HepG2 (cell line): ENCODE results near the gene PSMC3IP. TPM values are rescaled to one million over a fixed set of nuclear protein-coding genes. Genes with fewer than 3 reads are reported as not detected.

Experiments used
- CBFB ChIP-seq: sonication (generic); formaldehyde crosslinking; IDR thresholded peaks from 2 replicates; pipeline ENCODE4 v1.4.0; 2020; ENCODE audit warnings: missing genetic modification reagents
- KAT2B ChIP-seq: fragments of 150-350 bp; IDR thresholded peaks from 2 replicates; pipeline ENCODE4 v1.6.1; 2014; ENCODE audit warnings: low read depth, low read length, borderline replicate concordance
- KDM6A ChIP-seq: IDR thresholded peaks from 2 replicates; pipeline ENCODE4 v1.6.1; 2016; ENCODE audit warnings: low read depth
- KLF9 ChIP-seq: IDR thresholded peaks from 2 replicates; pipeline ENCODE4 v1.6.1; 2016; ENCODE audit warnings: low read depth
- MXI1 ChIP-seq: IDR thresholded peaks from 3 replicates; pipeline ENCODE4 v1.6.1; 2012; ENCODE audit warnings: low read depth, low read length, inconsistent platforms, borderline replicate concordance
- NFYC ChIP-seq: IDR thresholded peaks from 2 replicates; pipeline ENCODE4 v1.6.1; 2016; ENCODE audit warnings: missing genetic modification reagents, missing compliant biosample characterization
- PHF21A ChIP-seq: sonication (generic); formaldehyde crosslinking; IDR thresholded peaks from 2 replicates; pipeline ENCODE4 v1.5.0; 2020; ENCODE audit warnings: mild to moderate bottlenecking, missing genetic modification reagents
- PTBP1 ChIP-seq: fragments of 200-400 bp; formaldehyde crosslinking; IDR thresholded peaks from 2 replicates; pipeline ENCODE4 v1.6.1; 2018; ENCODE audit warnings: low read length, low read depth; ENCODE audit not compliant: poor library complexity, severe bottlenecking
- RBM22 ChIP-seq: fragments of 200-400 bp; formaldehyde crosslinking; optimal IDR thresholded peaks from 2 replicates; pipeline ENCODE3; 2017; ENCODE audit warnings: mild to moderate bottlenecking, low read length, moderate library complexity
- TAF15 ChIP-seq: fragments of 200-400 bp; formaldehyde crosslinking; IDR thresholded peaks from one replicate; pipeline ENCODE4 v1.6.1; 2018; ENCODE audit warnings: mild to moderate bottlenecking, low read depth, low read length; ENCODE audit not compliant: poor library complexity, severe bottlenecking
- THYN1 ChIP-seq: sonication (generic); formaldehyde crosslinking; IDR thresholded peaks from 2 replicates; pipeline ENCODE4 v1.8.1; 2023; ENCODE audit warnings: low read depth, mild to moderate bottlenecking, moderate library complexity, missing genetic modification reagents, borderline replicate concordance
- TP53 ChIP-seq: sonication (generic); formaldehyde crosslinking; conservative IDR thresholded peaks from 2 replicates; pipeline ENCODE4 v1.4.0; 2020; ENCODE audit warnings: missing genetic modification reagents
- WIZ ChIP-seq: sonication (generic); formaldehyde crosslinking; IDR thresholded peaks from 2 replicates; pipeline ENCODE4 v1.5.1; 2020; ENCODE audit warnings: mild to moderate bottlenecking, missing genetic modification reagents
- ZBTB3 ChIP-seq: sonication (generic); formaldehyde crosslinking; IDR thresholded peaks from 2 replicates; pipeline ENCODE4 v1.4.0; 2020; ENCODE audit warnings: low read depth, mild to moderate bottlenecking, moderate library complexity, missing genetic modification reagents, borderline replicate concordance
- ZNF251 ChIP-seq: sonication (generic); formaldehyde crosslinking; IDR thresholded peaks from 2 replicates; pipeline ENCODE4 v1.9.0; 2021; ENCODE audit warnings: mild to moderate bottlenecking, missing genetic modification reagents
- ZNF343 ChIP-seq: sonication (generic); formaldehyde crosslinking; IDR thresholded peaks from 2 replicates; pipeline ENCODE4 v1.4.0; 2020; ENCODE audit warnings: mild to moderate bottlenecking, missing genetic modification reagents
- ZSCAN21 ChIP-seq: sonication (generic); formaldehyde crosslinking; IDR thresholded peaks from 2 replicates; pipeline ENCODE4 v1.8.0; 2022; ENCODE audit warnings: mild to moderate bottlenecking, missing genetic modification reagents, moderate library complexity, borderline replicate concordance
- polyA plus RNA-seq, 8 experiments: library from polyadenylated mRNA; depleted of rRNA in 3 of 8; stranded (reverse) in 7 of 8; unstranded in 1 of 8; fragments of >200 nt; fragmentation: Illumina TruSeq in 4 of 8; extraction: Trizol in 4 of 8; gene quantifications; 2 replicates each; pipeline versions ENCODE4 v1.2.1 to v1.2.3, GENCODE V29; 2011 to 2016; ENCODE audit warnings: low read depth in 4 of 8, missing spikeins in 1 of 8, mixed read lengths in 1 of 8; ENCODE audit not compliant: insufficient read depth in 1 of 8
- total RNA-seq, 5 experiments: library from RNA; depleted of rRNA; stranded (reverse); fragments of >200 nt; fragmentation: Illumina TruSeq; extraction: Trizol; gene quantifications; 2 replicates each; pipeline ENCODE4 v1.2.3, GENCODE V29; 2016; ENCODE audit warnings: low read depth in 1 of 5
- TF ChIP-seq, protein P1 (sequence below), 2 experiments: sonication (generic) in 1 of 2; formaldehyde crosslinking in 1 of 2; IDR thresholded peaks; 2 replicates each; pipeline versions ENCODE4 v1.4.0 to v1.6.1; 2018 to 2020; ENCODE audit warnings: missing genetic modification reagents in 2 of 2, borderline replicate concordance in 1 of 2, low read depth in 1 of 2, mild to moderate bottlenecking in 1 of 2, missing biosample characterization in 1 of 2
- TF ChIP-seq, protein P2 (sequence below): sonication (generic); formaldehyde crosslinking; IDR thresholded peaks from 2 replicates; pipeline ENCODE4 v1.5.0; 2020; ENCODE audit warnings: missing genetic modification reagents, mild to moderate bottlenecking, borderline replicate concordance
- TF ChIP-seq, protein P3 (sequence below): sonication (generic); formaldehyde crosslinking; IDR thresholded peaks from 2 replicates; pipeline ENCODE4 v1.4.0; 2020; ENCODE audit warnings: missing genetic modification reagents

The PSMC3IP gene
- total and polyA plus RNA-seq, 2 of the 13 experiments (the other 11 are each of a cell fraction or from before 2014, with no cell fraction given) = 6.5 to 22.4 TPM

DNA sequence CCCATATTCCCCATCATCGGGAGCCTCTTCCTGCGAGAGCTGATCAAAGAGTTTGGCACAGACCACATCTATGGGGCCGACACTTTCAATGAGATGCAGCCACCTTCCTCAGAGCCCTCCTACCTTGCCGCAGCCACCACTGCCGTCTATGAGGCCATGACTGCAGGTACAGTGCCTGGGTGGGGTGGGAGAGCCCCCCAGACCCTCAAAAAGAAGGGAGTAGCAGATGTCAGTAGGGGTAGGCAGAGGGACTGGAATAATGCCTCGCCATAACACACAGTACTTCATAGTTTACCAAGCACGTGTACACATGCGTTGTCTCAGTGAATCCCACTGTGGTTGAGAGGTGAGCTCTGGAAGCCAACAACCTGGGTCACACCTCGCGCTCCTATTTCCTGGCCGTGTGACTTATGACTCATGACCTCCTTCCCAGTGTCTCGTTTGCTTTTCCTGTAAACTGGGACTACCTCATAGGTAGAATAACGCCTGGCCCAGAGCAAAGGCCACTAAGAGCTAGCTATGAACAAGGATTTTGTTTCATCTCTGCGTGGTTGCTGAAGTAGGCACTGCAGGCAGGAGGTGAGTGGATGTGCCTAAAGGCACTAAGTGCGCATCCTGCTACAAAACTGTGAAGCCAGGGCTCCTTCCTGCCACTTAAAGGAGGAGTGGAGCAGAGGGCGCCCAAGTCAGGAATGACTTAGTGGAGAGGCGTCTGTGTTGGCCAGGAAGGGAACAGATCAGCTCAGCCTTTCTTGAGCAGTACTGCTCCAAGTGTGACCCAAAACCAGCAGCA lies 36.3 kb downstream of the PSMC3IP start (continued):
- TF ChIP-seq, protein P1, sequence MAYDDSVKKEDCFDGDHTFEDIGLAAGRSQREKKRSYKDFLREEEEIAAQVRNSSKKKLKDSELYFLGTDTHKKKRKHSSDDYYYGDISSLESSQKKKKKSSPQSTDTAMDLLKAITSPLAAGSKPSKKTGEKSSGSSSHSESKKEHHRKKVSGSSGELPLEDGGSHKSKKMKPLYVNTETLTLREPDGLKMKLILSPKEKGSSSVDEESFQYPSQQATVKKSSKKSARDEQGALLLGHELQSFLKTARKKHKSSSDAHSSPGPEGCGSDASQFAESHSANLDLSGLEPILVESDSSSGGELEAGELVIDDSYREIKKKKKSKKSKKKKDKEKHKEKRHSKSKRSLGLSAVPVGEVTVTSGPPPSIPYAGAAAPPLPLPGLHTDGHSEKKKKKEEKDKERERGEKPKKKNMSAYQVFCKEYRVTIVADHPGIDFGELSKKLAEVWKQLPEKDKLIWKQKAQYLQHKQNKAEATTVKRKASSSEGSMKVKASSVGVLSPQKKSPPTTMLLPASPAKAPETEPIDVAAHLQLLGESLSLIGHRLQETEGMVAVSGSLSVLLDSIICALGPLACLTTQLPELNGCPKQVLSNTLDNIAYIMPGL (CRISPR knock-in tag; IDR thresholded peaks at IDR 0.05; ENCODE audit: borderline replicate concordance in 1 of 2, low read depth in 1 of 2) = peak; percentile 19 to 91; a peak in 1 of 4 replicates
- TF ChIP-seq KAT2B (no peak), KLF9 (peak; percentile 73; the same call in 1 of the 2 replicates), KDM6A (CRISPR knock-in tag) (peak; percentile 75; the same call in 1 of the 2 replicates), TAF15 (no peak), THYN1 (no peak), PHF21A (CRISPR knock-in tag) (peak; percentile 90), ZBTB3 (peak; percentile 48; the same call in 1 of the 2 replicates), ZNF251 (CRISPR knock-in tag) (no peak), NFYC (no peak; the same call in 1 of the 2 replicates), WIZ (no peak), ZSCAN21 (CRISPR knock-in tag) (peak; percentile 78; the same call in 1 of the 2 replicates), MXI1 (peak; percentile 84; the same call in 1 of the 3 replicates), PTBP1 (no peak), CBFB (CRISPR knock-in tag) (peak; percentile 7; the same call in 1 of the 2 replicates), TP53 (CRISPR knock-in tag) (no peak), ZNF343 (peak; percentile 57; the same call in 1 of the 2 replicates), RBM22 (peak; percentile 57)
- TF ChIP-seq, protein P2, sequence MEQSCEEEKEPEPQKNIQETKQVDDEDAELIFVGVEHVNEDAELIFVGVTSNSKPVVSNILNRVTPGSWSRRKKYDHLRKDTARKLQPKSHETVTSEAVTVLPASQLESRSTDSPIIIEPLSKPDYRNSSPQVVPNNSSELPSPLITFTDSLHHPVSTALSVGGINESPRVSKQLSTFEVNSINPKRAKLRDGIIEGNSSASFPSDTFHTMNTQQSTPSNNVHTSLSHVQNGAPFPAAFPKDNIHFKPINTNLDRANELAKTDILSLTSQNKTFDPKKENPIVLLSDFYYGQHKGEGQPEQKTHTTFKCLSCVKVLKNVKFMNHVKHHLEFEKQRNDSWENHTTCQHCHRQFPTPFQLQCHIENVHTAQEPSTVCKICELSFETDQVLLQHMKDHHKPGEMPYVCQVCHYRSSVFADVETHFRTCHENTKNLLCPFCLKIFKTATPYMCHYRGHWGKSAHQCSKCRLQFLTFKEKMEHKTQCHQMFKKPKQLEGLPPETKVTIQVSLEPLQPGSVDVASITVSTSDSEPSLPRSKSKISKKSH = no peak; the same call in 1 of the 2 replicates
- TF ChIP-seq, protein P3, sequence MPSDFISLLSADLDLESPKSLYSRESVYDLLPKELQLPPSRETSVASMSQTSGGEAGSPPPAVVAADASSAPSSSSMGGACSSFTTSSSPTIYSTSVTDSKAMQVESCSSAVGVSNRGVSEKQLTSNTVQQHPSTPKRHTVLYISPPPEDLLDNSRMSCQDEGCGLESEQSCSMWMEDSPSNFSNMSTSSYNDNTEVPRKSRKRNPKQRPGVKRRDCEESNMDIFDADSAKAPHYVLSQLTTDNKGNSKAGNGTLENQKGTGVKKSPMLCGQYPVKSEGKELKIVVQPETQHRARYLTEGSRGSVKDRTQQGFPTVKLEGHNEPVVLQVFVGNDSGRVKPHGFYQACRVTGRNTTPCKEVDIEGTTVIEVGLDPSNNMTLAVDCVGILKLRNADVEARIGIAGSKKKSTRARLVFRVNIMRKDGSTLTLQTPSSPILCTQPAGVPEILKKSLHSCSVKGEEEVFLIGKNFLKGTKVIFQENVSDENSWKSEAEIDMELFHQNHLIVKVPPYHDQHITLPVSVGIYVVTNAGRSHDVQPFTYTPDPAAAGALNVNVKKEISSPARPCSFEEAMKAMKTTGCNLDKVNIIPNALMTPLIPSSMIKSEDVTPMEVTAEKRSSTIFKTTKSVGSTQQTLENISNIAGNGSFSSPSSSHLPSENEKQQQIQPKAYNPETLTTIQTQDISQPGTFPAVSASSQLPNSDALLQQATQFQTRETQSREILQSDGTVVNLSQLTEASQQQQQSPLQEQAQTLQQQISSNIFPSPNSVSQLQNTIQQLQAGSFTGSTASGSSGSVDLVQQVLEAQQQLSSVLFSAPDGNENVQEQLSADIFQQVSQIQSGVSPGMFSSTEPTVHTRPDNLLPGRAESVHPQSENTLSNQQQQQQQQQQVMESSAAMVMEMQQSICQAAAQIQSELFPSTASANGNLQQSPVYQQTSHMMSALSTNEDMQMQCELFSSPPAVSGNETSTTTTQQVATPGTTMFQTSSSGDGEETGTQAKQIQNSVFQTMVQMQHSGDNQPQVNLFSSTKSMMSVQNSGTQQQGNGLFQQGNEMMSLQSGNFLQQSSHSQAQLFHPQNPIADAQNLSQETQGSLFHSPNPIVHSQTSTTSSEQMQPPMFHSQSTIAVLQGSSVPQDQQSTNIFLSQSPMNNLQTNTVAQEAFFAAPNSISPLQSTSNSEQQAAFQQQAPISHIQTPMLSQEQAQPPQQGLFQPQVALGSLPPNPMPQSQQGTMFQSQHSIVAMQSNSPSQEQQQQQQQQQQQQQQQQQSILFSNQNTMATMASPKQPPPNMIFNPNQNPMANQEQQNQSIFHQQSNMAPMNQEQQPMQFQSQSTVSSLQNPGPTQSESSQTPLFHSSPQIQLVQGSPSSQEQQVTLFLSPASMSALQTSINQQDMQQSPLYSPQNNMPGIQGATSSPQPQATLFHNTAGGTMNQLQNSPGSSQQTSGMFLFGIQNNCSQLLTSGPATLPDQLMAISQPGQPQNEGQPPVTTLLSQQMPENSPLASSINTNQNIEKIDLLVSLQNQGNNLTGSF (CRISPR knock-in tag) = no peak; the same call in 1 of the 2 replicates
